Measurements from ENCODE around the gene CPE. TPM values are rescaled to one million over a fixed set of nuclear protein-coding genes. Genes with fewer than 3 reads are reported as not detected.

CPE gene
- polyA plus RNA-seq, 1 of the 3 experiments (the other 2 are of a cell fraction) = 18.2 TPM

- no peaks in the 10 kb centered on the region for H3K9me2 ChIP-seq
- H3K9ac ChIP-seq = no peak overlapping the region
- H3F3A ChIP-seq (replicated peaks; ENCODE audit: insufficient read depth) = no peaks in the 10 kb centered on the region
- no peak for TF ChIP-seq RXRA (IDR thresholded peaks at IDR 0.05; ENCODE audit: borderline replicate concordance, low read depth)
- no peak for TF ChIP-seq FOSL2 (IDR thresholded peaks at IDR 0.05; ENCODE audit: borderline replicate concordance, low read depth)
- TF ChIP-seq EZH2phosphoT487 (IDR thresholded peaks at IDR 0.05; ENCODE audit: borderline replicate concordance, low read depth) = no peak
- TF ChIP-seq FOXM1 (IDR thresholded peaks at IDR 0.05; ENCODE audit: low read depth) = no peak
- no peak for TF ChIP-seq POLR2AphosphoS5 (IDR thresholded peaks at IDR 0.05; ENCODE audit: low read depth, low read length)
- TF ChIP-seq TEAD4 (IDR thresholded peaks at IDR 0.05; ENCODE audit: borderline replicate concordance, insufficient read depth) = no peak
- H2AFZ ChIP-seq (ENCODE audit: low read depth) = no peak overlapping the region
- no peaks in the 10 kb centered on the region for H3K36me3 ChIP-seq (replicated peaks in 1 of 2; ENCODE audit: control insufficient read depth in 1 of 2, insufficient read depth in 2 of 2, low read length in 1 of 2)
- no peaks in the 10 kb centered on the region; the same call in 1 of the 2 replicates for H3K27me3 ChIP-seq (ENCODE audit: insufficient read depth)
- H3K9me3 ChIP-seq = no peaks in the 10 kb centered on the region
- ChIA-PET POLR2A (no interaction called here), CTCF (interaction anchor here (0.8 to 2.4 kb wide), 13 partner anchors 9 to 253 kb away, joined by 3 to 9 read pairs (median 3); no protein-coding TSS in a partner anchor)
- no peaks in the 10 kb centered on the region for H4K20me1 ChIP-seq (ENCODE audit: insufficient read depth)
- no peak for DNase-seq
- H3K79me2 ChIP-seq (ENCODE audit: insufficient read depth) = no peaks in the 10 kb centered on the region
- peak overlapping the region in 1 of 2 experiments; percentile 87; a peak in 2 of 4 replicates for H3K27ac ChIP-seq (ENCODE audit: low read depth in 2 of 2, low read length in 1 of 2)
- H3K4me1 ChIP-seq (ENCODE audit: control insufficient read depth in 1 of 2, insufficient read depth in 2 of 2, low read depth in 1 of 2, low read length in 1 of 2) = peaks cover 12 to 25% of the 10 kb centered on the region in 2 experiments; a peak in 3 of 4 replicates
- WGBS (ENCODE audit: low lambda C conversion rate) = 60% methylated on average over 3 of the region's 3 CpGs
- H3K4me2 ChIP-seq = no peak overlapping the region
- no peak overlapping the region for H3K4me3 ChIP-seq (ENCODE audit: low read depth in 2 of 2, low read length in 1 of 2)
These were observed 5.4 kb downstream of the CPE start for GRCh38 chr4:165384186-165384585.

DNA sequence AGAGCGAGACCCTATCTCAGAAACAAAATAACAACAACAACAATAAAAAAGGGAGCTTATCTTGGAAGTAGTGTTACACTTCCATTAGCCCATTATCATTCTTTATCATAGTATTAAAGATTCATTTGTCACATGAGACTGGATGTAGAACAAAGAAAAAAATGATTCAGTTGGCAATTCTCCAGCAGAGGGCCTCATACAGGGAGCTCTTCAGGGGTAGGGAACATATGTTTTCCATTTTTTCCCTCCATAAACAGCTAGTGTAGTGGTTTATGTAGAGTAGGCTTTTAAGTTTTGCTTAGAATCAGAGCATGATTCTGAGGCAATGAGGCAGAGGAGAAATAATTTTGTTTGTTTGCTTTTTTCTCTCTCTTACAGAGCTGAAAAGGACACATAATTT is 5.8 kb downstream of the CPE start:
- POLR2A ChIA-PET = no interaction called here
- 57% methylated on average over 1 of the region's 1 CpG for WGBS (ENCODE audit: low lambda C conversion rate)
- H3K27me3 ChIP-seq (ENCODE audit: insufficient read depth) = no peaks in the 10 kb centered on the region; the same call in 1 of the 2 replicates
- CTCF ChIA-PET = interaction anchor here (0.8 to 1.6 kb wide), 13 partner anchors 9 to 253 kb away, joined by 3 to 7 read pairs (median 3); no protein-coding TSS in a partner anchor
- H3K36me3 ChIP-seq (replicated peaks in 1 of 2; ENCODE audit: control insufficient read depth in 1 of 2, insufficient read depth in 2 of 2, low read length in 1 of 2) = no peaks in the 10 kb centered on the region
- H4K20me1 ChIP-seq (ENCODE audit: insufficient read depth) = no peaks in the 10 kb centered on the region
- H3K9ac ChIP-seq = no peak overlapping the region
- no peaks in the 10 kb centered on the region for H3K9me2 ChIP-seq
- H3K79me2 ChIP-seq (ENCODE audit: insufficient read depth) = no peaks in the 10 kb centered on the region
- H3F3A ChIP-seq (replicated peaks; ENCODE audit: insufficient read depth) = no peaks in the 10 kb centered on the region
- peak; percentile 66 for DNase-seq
- peak overlapping the region in 1 of 2 experiments; percentile 87; a peak in 2 of 4 replicates for H3K27ac ChIP-seq (ENCODE audit: low read depth in 2 of 2, low read length in 1 of 2)
- TF ChIP-seq TCF12 (IDR thresholded peaks at IDR 0.05) = peak; percentile 57; the same call in 1 of the 2 replicates
- TF ChIP-seq CHD2 (IDR thresholded peaks at IDR 0.05; ENCODE audit: low read length, partially characterized antibody) = peak; percentile 42
- TF ChIP-seq SMC3 (IDR thresholded peaks at IDR 0.05; ENCODE audit: low read depth, low read length) = peak; percentile 3; the same call in 1 of the 2 replicates
- no peak for TF ChIP-seq MEF2A (IDR thresholded peaks at IDR 0.05; ENCODE audit: borderline replicate concordance, low read depth)
- TF ChIP-seq RAD21 (IDR thresholded peaks at IDR 0.05; ENCODE audit: low read length) = peak; percentile 40
- TF ChIP-seq NFIC (IDR thresholded peaks at IDR 0.05; ENCODE audit: borderline replicate concordance) = peak; percentile 44; the same call in 1 of the 2 replicates
- peak in 1 of 2 experiments; percentile 60; a peak in 1 of 4 replicates for TF ChIP-seq EP300 (IDR thresholded peaks at IDR 0.05; ENCODE audit: borderline replicate concordance in 1 of 2, low read depth in 1 of 2, low read length in 1 of 2)
- TF ChIP-seq FOSL2 (IDR thresholded peaks at IDR 0.05; ENCODE audit: borderline replicate concordance, low read depth) = no peak
- no peak overlapping the region for H2AFZ ChIP-seq (ENCODE audit: low read depth)
- H3K4me3 ChIP-seq (ENCODE audit: low read depth in 2 of 2, low read length in 1 of 2) = no peak overlapping the region
- no peak overlapping the region for H3K4me2 ChIP-seq
- peaks cover 12 to 25% of the 10 kb centered on the region in 2 experiments; a peak in 3 of 4 replicates for H3K4me1 ChIP-seq (ENCODE audit: control insufficient read depth in 1 of 2, insufficient read depth in 2 of 2, low read depth in 1 of 2, low read length in 1 of 2)
- H3K9me3 ChIP-seq = no peaks in the 10 kb centered on the region
